Endothelial cell of umbilical vein (primary cell): ENCODE measurements around the gene ARHGAP42. TPM values are rescaled to one million over a fixed set of nuclear protein-coding genes. Genes with fewer than 3 reads are reported as not detected.

Experiments used
- BruUV-seq: library from RNA; stranded (reverse); fragments of 400-500 nt; replicated peaks from 2 replicates; lab custom pipeline; 2021; lab: Mats Ljungman, UMichigan
- CTCF ChIA-PET: fragments of 300-600, 350-600 bp; sonication (Branson Sonifier 250); formaldehyde crosslinking; loops from one replicate; lab custom pipeline; 2021; ENCODE audit warnings: antibody characterized with exemption, inconsistent platforms; lab: Charles Lee
- POLR2A ChIA-PET: fragments of 300-600, 350-600 bp; sonication (Branson Sonifier 250); formaldehyde crosslinking; loops from one replicate; lab custom pipeline; 2021; ENCODE audit warnings: antibody characterized with exemption, inconsistent platforms; lab: Charles Lee
- DNase-seq: peaks from one replicate; pipeline ENCODE4 v3.0.0-alpha.2; 2011; ENCODE audit warnings: low read depth, low spot score
- FAIRE-seq: peaks from 2 replicates; lab custom pipeline; 2011; peaks lifted over from hg19 to GRCh38; lab: Jason Lieb, UNC
- H2AFZ ChIP-seq: 2 replicates; pipeline ENCODE4 v1.6.0; 2012; ENCODE audit warnings: low read depth, low read length, control low read depth, inconsistent platforms
- H3K27ac ChIP-seq: 2 replicates; pipeline ENCODE4 v1.5.1; 2011; ENCODE audit warnings: low read depth, mild to moderate bottlenecking, control low read depth, low read length, moderate library complexity; ENCODE audit not compliant: insufficient read depth
- H3K27me3 ChIP-seq, 2 experiments: 2 replicates each; pipeline versions ENCODE4 v1.6.0 to v1.6.1; 2011; ENCODE audit warnings: low read length in 2 of 2, mixed read lengths in 1 of 2; ENCODE audit not compliant: control insufficient read depth in 2 of 2, insufficient read depth in 2 of 2
- H3K36me3 ChIP-seq, 2 experiments: 2 replicates in 1 of 2; 3 replicates in 1 of 2; pipeline ENCODE4 v1.5.1; 2011; ENCODE audit warnings: low read length in 2 of 2, mild to moderate bottlenecking in 1 of 2, moderate library complexity in 1 of 2; ENCODE audit not compliant: control insufficient read depth in 2 of 2, insufficient read depth in 2 of 2; ENCODE audit errors: extremely low read depth in 1 of 2
- H3K4me1 ChIP-seq: 3 replicates; pipeline ENCODE4 v1.5.1; 2011; ENCODE audit warnings: mild to moderate bottlenecking, low read length; ENCODE audit not compliant: control insufficient read depth, insufficient read depth; ENCODE audit errors: extremely low read depth
- H3K4me2 ChIP-seq: 2 replicates; pipeline ENCODE4 v1.6.1; 2011; ENCODE audit warnings: low read length, control low read depth, mixed read lengths; ENCODE audit not compliant: insufficient read depth
- H3K4me3 ChIP-seq, 3 experiments: fragments of 200-600 bp in 1 of 3; sonication (generic), shearing (Covaris generic) in 1 of 3; replicated peaks in 1 of 3; 2 replicates each; pipeline ENCODE4 v1.5.1; 2011 to 2016; ENCODE audit warnings: control low read depth in 3 of 3, low read length in 3 of 3, mild to moderate bottlenecking in 2 of 3, inconsistent platforms in 1 of 3, low read depth in 1 of 3, moderate library complexity in 1 of 3; ENCODE audit not compliant: insufficient read depth in 1 of 3
- H3K79me2 ChIP-seq: 2 replicates; pipeline ENCODE4 v1.6.0; 2012; ENCODE audit warnings: low read length, inconsistent platforms; ENCODE audit not compliant: control insufficient read depth, insufficient read depth
- H3K9ac ChIP-seq: replicated peaks from 2 replicates; pipeline ENCODE3; 2011; ENCODE audit warnings: low read length, control low read depth; ENCODE audit not compliant: insufficient read depth; ENCODE audit errors: extremely low read depth
- H3K9me1 ChIP-seq: replicated peaks from 3 replicates; pipeline ENCODE4 v1.6.0; 2011; ENCODE audit warnings: mild to moderate bottlenecking, low read length; ENCODE audit not compliant: control insufficient read depth, insufficient read depth; ENCODE audit errors: extremely low read depth
- H3K9me3 ChIP-seq: replicated peaks from 2 replicates; pipeline ENCODE4 v1.5.1; 2012; ENCODE audit warnings: low read length, inconsistent platforms; ENCODE audit not compliant: control insufficient read depth, insufficient read depth
- H4K20me1 ChIP-seq: replicated peaks from 2 replicates; pipeline ENCODE3; 2011; ENCODE audit warnings: mild to moderate bottlenecking, low read length; ENCODE audit not compliant: control insufficient read depth, insufficient read depth; ENCODE audit errors: extremely low read depth
- CTCF ChIP-seq, 2 donors: IDR thresholded peaks; 1 replicate in 1 of 2; 2 replicates in 1 of 2; pipeline ENCODE4 v1.5.1; 2011; ENCODE audit warnings: low read length in 2 of 2, mild to moderate bottlenecking in 2 of 2, moderate library complexity in 2 of 2, control low read depth in 1 of 2, inconsistent platforms in 1 of 2, low read depth in 1 of 2; ENCODE audit not compliant: insufficient read depth in 1 of 2; ENCODE audit errors: extremely low read depth in 1 of 2
- EZH2 ChIP-seq: IDR thresholded peaks from 2 replicates; pipeline ENCODE4 v1.6.1; 2012; ENCODE audit warnings: borderline replicate concordance, low read depth, mild to moderate bottlenecking, moderate library complexity, low read length, inconsistent platforms; ENCODE audit not compliant: severe bottlenecking
- FOS ChIP-seq: IDR thresholded peaks from 2 replicates; pipeline ENCODE4 v1.6.1; 2011; ENCODE audit warnings: mild to moderate bottlenecking, low read length, moderate library complexity, borderline replicate concordance; ENCODE audit not compliant: insufficient read depth
- GATA2 ChIP-seq: IDR thresholded peaks from 2 replicates; pipeline ENCODE4 v1.7.0; 2011; ENCODE audit warnings: low read depth, mild to moderate bottlenecking, moderate library complexity, mixed read lengths, low read length; ENCODE audit not compliant: insufficient read length, insufficient read depth
- JUN ChIP-seq: IDR thresholded peaks from 2 replicates; pipeline ENCODE4 v1.6.1; 2011; ENCODE audit warnings: borderline replicate concordance, low read depth; ENCODE audit not compliant: insufficient read length, insufficient read depth
- MAX ChIP-seq: IDR thresholded peaks from 2 replicates; pipeline ENCODE4 v1.6.1; 2011; ENCODE audit not compliant: insufficient read depth, insufficient read length
- MYC ChIP-seq: IDR thresholded peaks from one replicate; pipeline ENCODE4 v1.6.1; 2011; ENCODE audit warnings: mild to moderate bottlenecking, low read depth, low read length
- POLR2A ChIP-seq: IDR thresholded peaks from 2 replicates; pipeline ENCODE4 v1.6.1; 2012; ENCODE audit warnings: low read depth, mild to moderate bottlenecking, control low read depth, low read length
- POLR2AphosphoS5 ChIP-seq: IDR thresholded peaks from 2 replicates; pipeline ENCODE4 v1.6.1; 2012; ENCODE audit warnings: low read depth, mild to moderate bottlenecking, control low read depth, low read length, moderate library complexity; ENCODE audit not compliant: insufficient read depth
- dilution Hi-C: fragments of 300-500 bp; cut with MboI; formaldehyde crosslinking; loops from one replicate; pipeline ENCODE4 v1.15.0; 2019; ENCODE audit warnings: low sequenced_read_pairs; ENCODE audit not compliant: extremely low pct_ligation_motif_present
- intact Hi-C: fragments of 100-400 bp; cut with micrococcal nuclease; formaldehyde crosslinking; loops from one replicate; pipeline ENCODE4 v1.10.0; 2022
- polyA plus RNA-seq, 4 experiments: library from polyadenylated mRNA; depleted of rRNA in 3 of 4; stranded (reverse) in 3 of 4; unstranded in 1 of 4; fragments of >200 nt; gene quantifications; 2 replicates each; pipeline versions ENCODE4 v1.2.1 to v1.2.3, GENCODE V29; 2011 to 2012; ENCODE audit warnings: missing spikeins in 1 of 4
- total RNA-seq: library from RNA; stranded (reverse); gene quantifications from 2 replicates; pipeline ENCODE4 v1.2.3, GENCODE V29; 2021

ARHGAP42 gene
- total and polyA plus RNA-seq, 2 donors (not counting 3 experiments of a cell fraction or from before 2014, with no cell fraction given) = 1.8 to 2.4 TPM

GRCh38 chr11:100857236-100858005 lies 170.3 kb downstream of the ARHGAP42 start:
- TF ChIP-seq GATA2 (no peak), CTCF (IDR thresholded peaks at IDR 0.05; ENCODE audit: extremely low read depth in 1 of 2, insufficient read depth in 1 of 2, low read depth in 1 of 2, low read length in 2 of 2) (no peak), EZH2 (no peak), MAX (no peak), POLR2A (no peak), FOS (no peak), JUN (no peak), POLR2AphosphoS5 (no peak), MYC (no peak)
- Histone ChIP-seq H3K9ac (no peak overlapping the region), H3K27me3 (no peaks in the 10 kb centered on the region), H2AFZ (no peak overlapping the region), H3K9me3 (no peaks in the 10 kb centered on the region), H3K4me1 (no peaks in the 10 kb centered on the region), H3K9me1 (no peaks in the 10 kb centered on the region), H4K20me1 (no peaks in the 10 kb centered on the region), H3K27ac (no peak overlapping the region), H3K36me3 (no peaks in the 10 kb centered on the region), H3K4me3 (no peak overlapping the region), H3K4me2 (no peak overlapping the region), H3K79me2 (no peaks in the 10 kb centered on the region)
- no TSS peak for BruUV-seq
- DNase-seq (no peak), FAIRE-seq (no peak)
- ChIA-PET CTCF (interaction anchor here (0.6 to 3.0 kb wide), 5 partner anchors 10 to 281 kb away, joined by 3 to 19 read pairs (median 3); no protein-coding TSS in a partner anchor), POLR2A (no interaction called here)
- intact Hi-C loops (no loop called here), dilution Hi-C loops (no loop called here)
